Measurements from ENCODE around the gene HES1.

The HES1 gene

GRCh38 chr3:194176274-194176991 lies 40.5 kb downstream of the HES1 start:
- Histone ChIP-seq H4K20me1 (no peaks in the 10 kb centered on the region), H3K27me3 (no peaks in the 10 kb centered on the region), H3K4me2 (no peak overlapping the region), H3K36me3 (no peaks in the 10 kb centered on the region), H3K9ac (no peak overlapping the region), H3K4me3 (no peak overlapping the region), H3K4me1 (0 out of 20 replicates have a peak, but pooled peaks cover 0 to 9% (median 0%) of the 10 kb centered on the region in 10 experiments), H3K9me3 (replicated peaks in 1 of 11) (no peaks in the 10 kb centered on the region), H3K27ac (no peak overlapping the region)
- no peak for TF ChIP-seq Cebpa-rat (IDR thresholded peaks at IDR 0.05)

GRCh38 chr3:194177141-194177540 lies 41.2 kb downstream of the HES1 start:
- Histone ChIP-seq H3K36me3 (no peaks in the 10 kb centered on the region), H3K9me3 (replicated peaks in 1 of 11) (no peaks in the 10 kb centered on the region), H3K4me1 (peaks cover 0 to 12% (median 2%) of the 10 kb centered on the region in 10 experiments; a peak in 3 of 20 replicates), H3K27me3 (no peaks in the 10 kb centered on the region), H4K20me1 (no peaks in the 10 kb centered on the region), H3K4me2 (peak overlapping the region in 1 of 11 experiments; percentile 21; a peak in 1 of 22 replicates), H3K9ac (no peak overlapping the region), H3K4me3 (no peak overlapping the region), H3K27ac (no peak overlapping the region)
- no peak for TF ChIP-seq Cebpa-rat (IDR thresholded peaks at IDR 0.05)

GRCh38 chr3:194178128-194178527 lies 42.2 kb downstream of the HES1 start:
- H3K27me3 ChIP-seq = no peaks in the 10 kb centered on the region
- H3K4me2 ChIP-seq = no peak overlapping the region
- H3K27ac ChIP-seq = no peak overlapping the region
- no peaks in the 10 kb centered on the region for H3K36me3 ChIP-seq
- H3K9me3 ChIP-seq (replicated peaks in 1 of 11) = no peaks in the 10 kb centered on the region
- H3K9ac ChIP-seq = no peak overlapping the region
- no peaks in the 10 kb centered on the region for H4K20me1 ChIP-seq
- H3K4me3 ChIP-seq = no peak overlapping the region
- no peak for TF ChIP-seq Cebpa-rat (IDR thresholded peaks at IDR 0.05)
- H3K4me1 ChIP-seq = peaks cover 0 to 13% (median 2%) of the 10 kb centered on the region in 10 experiments; a peak in 3 of 20 replicates

- no peak for TF ChIP-seq Cebpa-rat (IDR thresholded peaks at IDR 0.05)
- no peak overlapping the region for H3K27ac ChIP-seq
- H3K36me3 ChIP-seq = no peaks in the 10 kb centered on the region
- H3K9me3 ChIP-seq (replicated peaks in 1 of 11) = no peaks in the 10 kb centered on the region
- peaks cover 0 to 13% (median 2%) of the 10 kb centered on the region in 10 experiments; a peak in 3 of 20 replicates for H3K4me1 ChIP-seq
- H4K20me1 ChIP-seq = no peaks in the 10 kb centered on the region
- no peak overlapping the region for H3K4me2 ChIP-seq
- no peak overlapping the region for H3K9ac ChIP-seq
- H3K4me3 ChIP-seq = no peak overlapping the region
- no peaks in the 10 kb centered on the region for H3K27me3 ChIP-seq
These were observed 42.7 kb downstream of the HES1 start for GRCh38 chr3:194178669-194179068.

- Histone ChIP-seq H3K9ac (no peak overlapping the region), H4K20me1 (no peaks in the 10 kb centered on the region), H3K4me2 (no peak overlapping the region), H3K36me3 (no peaks in the 10 kb centered on the region), H3K27ac (no peak overlapping the region), H3K4me1 (peaks cover 0 to 13% (median 6%) of the 10 kb centered on the region in 10 experiments; a peak in 7 of 20 replicates), H3K4me3 (no peak overlapping the region), H3K9me3 (replicated peaks in 1 of 11) (no peaks in the 10 kb centered on the region), H3K27me3 (no peaks in the 10 kb centered on the region)
- no peak for TF ChIP-seq Cebpa-rat (IDR thresholded peaks at IDR 0.05)
These were observed 44.6 kb downstream of the HES1 start for GRCh38 chr3:194180570-194180969.

- Histone ChIP-seq H3K27ac (no peak overlapping the region), H3K9ac (no peak overlapping the region), H3K4me3 (no peak overlapping the region), H3K9me3 (replicated peaks in 1 of 11) (no peaks in the 10 kb centered on the region), H3K27me3 (no peaks in the 10 kb centered on the region), H3K36me3 (no peaks in the 10 kb centered on the region), H3K4me1 (peaks cover 2 to 14% (median 9%) of the 10 kb centered on the region in 10 experiments; a peak in 15 of 20 replicates), H3K4me2 (0 out of 22 replicates have a peak overlapping the region, but pooled peaks of 1 of the 11 experiments have one; percentile 24), H4K20me1 (no peaks in the 10 kb centered on the region)
- TF ChIP-seq Cebpa-rat (IDR thresholded peaks at IDR 0.05) = no peak
These were observed 45.9 kb downstream of the HES1 start for GRCh38 chr3:194181612-194182529.

DNA sequence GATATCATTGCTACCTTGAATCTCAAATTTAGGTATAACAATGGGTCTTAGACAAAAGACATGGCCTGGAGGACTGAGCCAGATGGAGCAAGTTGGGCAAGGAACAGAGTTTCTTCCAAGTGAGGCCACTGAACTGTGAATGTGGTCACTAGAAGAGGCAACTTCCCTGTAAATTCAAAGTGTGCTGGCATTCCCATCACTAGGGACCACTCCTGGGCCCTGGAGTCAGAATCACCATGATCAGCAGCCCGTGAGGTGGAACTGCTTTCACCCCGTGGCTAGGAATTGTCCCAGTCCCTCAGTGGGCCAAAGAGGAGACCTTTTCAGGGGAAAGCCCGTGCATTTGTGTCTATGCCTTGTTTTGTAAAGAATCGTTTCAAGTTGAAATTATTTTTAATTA lies 47.3 kb downstream of the HES1 start:
- no peak for TF ChIP-seq Cebpa-rat (IDR thresholded peaks at IDR 0.05)
- Histone ChIP-seq H4K20me1 (no peaks in the 10 kb centered on the region), H3K4me1 (peaks cover 6 to 26% (median 19%) of the 10 kb centered on the region in 10 experiments; a peak in 17 of 20 replicates), H3K9me3 (replicated peaks in 1 of 11) (no peaks in the 10 kb centered on the region), H3K27me3 (no peaks in the 10 kb centered on the region), H3K27ac (no peak overlapping the region), H3K4me2 (no peak overlapping the region), H3K36me3 (no peaks in the 10 kb centered on the region), H3K9ac (no peak overlapping the region), H3K4me3 (no peak overlapping the region)

- Histone ChIP-seq H3K4me1 (peaks cover 6 to 32% (median 25%) of the 10 kb centered on the region in 10 experiments; a peak in 17 of 20 replicates), H3K27ac (no peak overlapping the region), H3K27me3 (no peaks in the 10 kb centered on the region), H4K20me1 (no peaks in the 10 kb centered on the region), H3K36me3 (no peaks in the 10 kb centered on the region), H3K4me2 (no peak overlapping the region), H3K9me3 (replicated peaks in 1 of 11) (no peaks in the 10 kb centered on the region), H3K9ac (no peak overlapping the region), H3K4me3 (no peak overlapping the region)
- TF ChIP-seq Cebpa-rat (IDR thresholded peaks at IDR 0.05) = no peak
These were observed 48.4 kb downstream of the HES1 start for GRCh38 chr3:194184265-194184751.

DNA sequence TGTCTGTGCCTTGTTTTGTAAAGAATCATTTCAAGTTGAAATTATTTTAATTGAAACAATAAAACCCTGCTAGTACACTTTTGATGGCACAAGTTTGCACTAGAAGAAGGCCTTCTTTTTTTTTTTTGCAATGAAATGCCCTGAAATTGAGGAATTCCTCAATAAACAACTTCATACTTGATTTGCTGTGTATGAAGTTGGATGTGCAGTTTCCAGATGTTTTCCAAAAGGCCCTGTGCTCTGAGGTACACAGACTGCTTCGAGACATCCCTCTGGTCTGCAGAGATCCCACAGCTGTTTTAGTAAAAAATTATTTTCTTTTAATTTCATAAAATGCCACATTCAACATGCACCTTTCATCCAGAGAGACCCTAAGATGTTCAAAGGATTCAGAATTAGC lies 48.9 kb downstream of the HES1 start:
- Histone ChIP-seq H4K20me1 (no peaks in the 10 kb centered on the region), H3K4me3 (no peak overlapping the region), H3K27ac (no peak overlapping the region), H3K4me1 (peaks cover 6 to 32% (median 25%) of the 10 kb centered on the region in 10 experiments; a peak in 17 of 20 replicates), H3K9me3 (replicated peaks in 1 of 11) (no peaks in the 10 kb centered on the region), H3K9ac (no peak overlapping the region), H3K36me3 (no peaks in the 10 kb centered on the region), H3K27me3 (no peaks in the 10 kb centered on the region), H3K4me2 (peak overlapping the region in 3 of 11 experiments; percentile 11 to 50 (median 19); a peak in 5 of 22 replicates)
- TF ChIP-seq Cebpa-rat (IDR thresholded peaks at IDR 0.05) = no peak
